Lower leg skin (tissue), 3 donors: Measurements from ENCODE around the gene VPS54.

Experiments
- POLR2A ChIP-seq, 2 donors: fragments of 450-650 bp; IDR thresholded peaks; one replicate each; pipeline ENCODE4 v1.6.1; 2016 to 2017; ENCODE audit warnings: antibody characterized with exemption in 2 of 2, mild to moderate bottlenecking in 1 of 2, moderate library complexity in 1 of 2
- TF ChIP-seq, protein P1 (sequence below), 3 donors: fragments of 450-650 bp; IDR thresholded peaks; one replicate each; pipeline ENCODE4 v1.5.1; 2016; ENCODE audit warnings: antibody characterized with exemption in 3 of 3, mild to moderate bottlenecking in 3 of 3, moderate library complexity in 2 of 3

DNA sequence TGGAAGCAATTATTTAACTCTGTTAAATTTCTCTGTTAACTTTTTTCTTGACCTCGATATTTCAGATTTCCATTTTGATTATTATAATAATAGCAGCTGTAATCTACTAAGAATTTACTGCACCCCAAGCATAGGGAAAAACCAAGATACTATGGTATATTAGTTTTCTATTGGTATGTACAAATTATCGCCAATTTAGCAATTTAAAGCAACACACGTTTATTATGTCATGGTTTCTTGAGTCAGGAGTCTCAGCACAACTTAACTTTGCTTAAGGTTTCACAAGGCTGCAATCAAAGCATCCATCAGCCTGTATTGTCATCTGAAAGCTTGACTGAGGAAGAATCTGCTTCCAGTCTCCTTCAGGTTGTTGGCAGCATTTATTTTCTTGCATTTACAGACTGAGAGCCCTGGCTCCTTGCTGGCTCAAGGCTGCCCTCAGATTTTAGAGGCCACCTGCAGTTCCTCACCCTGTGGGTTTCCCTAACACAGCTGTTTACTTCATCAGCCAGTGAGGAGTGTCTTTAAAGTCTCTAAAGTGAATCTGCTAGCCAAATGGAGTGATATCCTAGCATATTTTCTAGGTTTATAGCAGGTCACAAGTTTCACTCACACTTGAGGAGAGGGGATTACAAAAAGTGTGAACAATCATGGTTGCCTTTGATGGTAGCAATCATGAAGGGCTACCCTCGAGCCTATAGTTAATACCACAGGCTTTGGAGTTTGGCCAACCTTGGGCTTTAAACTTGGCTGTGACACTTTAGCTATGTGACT, 4.4 kb upstream of the VPS54 start:
- TF ChIP-seq, protein P1, sequence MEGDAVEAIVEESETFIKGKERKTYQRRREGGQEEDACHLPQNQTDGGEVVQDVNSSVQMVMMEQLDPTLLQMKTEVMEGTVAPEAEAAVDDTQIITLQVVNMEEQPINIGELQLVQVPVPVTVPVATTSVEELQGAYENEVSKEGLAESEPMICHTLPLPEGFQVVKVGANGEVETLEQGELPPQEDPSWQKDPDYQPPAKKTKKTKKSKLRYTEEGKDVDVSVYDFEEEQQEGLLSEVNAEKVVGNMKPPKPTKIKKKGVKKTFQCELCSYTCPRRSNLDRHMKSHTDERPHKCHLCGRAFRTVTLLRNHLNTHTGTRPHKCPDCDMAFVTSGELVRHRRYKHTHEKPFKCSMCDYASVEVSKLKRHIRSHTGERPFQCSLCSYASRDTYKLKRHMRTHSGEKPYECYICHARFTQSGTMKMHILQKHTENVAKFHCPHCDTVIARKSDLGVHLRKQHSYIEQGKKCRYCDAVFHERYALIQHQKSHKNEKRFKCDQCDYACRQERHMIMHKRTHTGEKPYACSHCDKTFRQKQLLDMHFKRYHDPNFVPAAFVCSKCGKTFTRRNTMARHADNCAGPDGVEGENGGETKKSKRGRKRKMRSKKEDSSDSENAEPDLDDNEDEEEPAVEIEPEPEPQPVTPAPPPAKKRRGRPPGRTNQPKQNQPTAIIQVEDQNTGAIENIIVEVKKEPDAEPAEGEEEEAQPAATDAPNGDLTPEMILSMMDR (IDR thresholded peaks at IDR 0.05) = no peak
- no peak for TF ChIP-seq POLR2A (IDR thresholded peaks at IDR 0.05)
